ENCODE results near the gene CHRNB2. TPM values are rescaled to one million over a fixed set of nuclear protein-coding genes. Genes with fewer than 3 reads are reported as not detected.

CHRNB2 gene
- total and polyA plus RNA-seq, 2 donors (not counting 1 experiment from before 2014, with no cell fraction given), result 0.03 TPM; not detected in 1

- Mint-ChIP-seq H3K4me3 (no peak overlapping the region), H3K27ac (no peak overlapping the region), H3K9me3 (ENCODE audit: insufficient read depth) (no peaks in the 10 kb centered on the region), H3K4me1 (peaks cover 31% of the 10 kb centered on the region), H3K27me3 (no peaks in the 10 kb centered on the region)
- Histone ChIP-seq H3K36me3 (replicated peaks in 1 of 2; ENCODE audit: control extremely low read depth in 1 of 2, control insufficient read depth in 1 of 2, extremely low read depth in 1 of 2, insufficient read depth in 2 of 2, low read length in 1 of 2) (peaks cover 20 to 76% of the 10 kb centered on the region in 2 experiments), H3K4me1 (ENCODE audit: control insufficient read depth in 2 of 2, insufficient read depth in 2 of 2, low read length in 2 of 2) (peaks cover 18 to 20% of the 10 kb centered on the region in 2 donors), H4K20me1 (ENCODE audit: control insufficient read depth, insufficient read depth, low read length, poor library complexity, severe bottlenecking) (peaks cover 56% of the 10 kb centered on the region), H3K9ac (ENCODE audit: low read length) (no peak overlapping the region), H3K9me3 (ENCODE audit: control extremely low read depth in 1 of 3, control insufficient read depth in 2 of 3, insufficient read depth in 1 of 3, low read length in 2 of 3) (peaks cover 0 to 3% (median 0%) of the 10 kb centered on the region in 3 donors), H3K79me2 (ENCODE audit: control insufficient read depth, insufficient read depth, low read length) (peaks cover 20% of the 10 kb centered on the region), H3K27ac (ENCODE audit: low read length in 2 of 2) (no peak overlapping the region), H3K4me3 (ENCODE audit: control extremely low read depth in 1 of 5, extremely low read depth in 1 of 5, insufficient read depth in 1 of 5, low read depth in 2 of 5, low read length in 4 of 5) (no peak overlapping the region), H3K4me2 (replicated peaks; ENCODE audit: low read depth, low read length, poor library complexity, severe bottlenecking) (no peak overlapping the region), H2AFZ (ENCODE audit: insufficient read depth, low read depth, low read length, poor library complexity, severe bottlenecking) (no peak overlapping the region), H3K27me3 (replicated peaks in 1 of 4; ENCODE audit: control extremely low read depth in 1 of 4, control insufficient read depth in 3 of 4, insufficient read depth in 4 of 4, low read length in 3 of 4) (no peaks in the 10 kb centered on the region)
- CTCF ChIA-PET, result interaction anchor here (0.8 to 4.1 kb wide), 5 partner anchors 7 to 354 kb away, joined by 3 to 17 read pairs (median 5); partner anchors contain the start of gene CHRNB2
- ATAC-seq (ENCODE audit: low read depth) (no peak), DNase-seq (no peak)
- POLR2A ChIA-PET, result interaction anchor here (0.6 kb wide), 1 partner anchor 282 kb away, joined by 3 read pairs; no protein-coding TSS in a partner anchor
- WGBS (ENCODE audit: insufficient coverage), result 94% methylated on average over 8 of the region's 12 CpGs
- intact Hi-C loops (cut with micrococcal nuclease), result no loop called here
- TF ChIP-seq CTCF (IDR thresholded peaks at IDR 0.05) (no peak), EZH2 (IDR thresholded peaks at IDR 0.05; ENCODE audit: borderline replicate concordance, insufficient read depth, low read depth, low read length, poor library complexity, severe bottlenecking) (no peak)
Measured at GRCh38 chr1:154553056-154554030, 14.2 kb upstream of the CHRNB2 start.

Data from B cell (primary cell).